Stimulated activated CD4-positive, alpha-beta T cell treated with anti-CD3 and anti-CD28 coated beads, Interleukin-2, amount 100 ng/mL, for 48 hours (primary cell): Measurements from ENCODE around the gene CYP46A1.

ENCODE experiments used
- DNase-seq, 2 donors: peaks; one replicate each; pipeline ENCODE4 v3.0.0-alpha.2; 2020

The CYP46A1 gene

GRCh38 chr14:99732436-99733210 lies 48.5 kb downstream of the CYP46A1 start:
- DNase-seq = no peak

- no peak for DNase-seq
Observed at GRCh38 chr14:99733211-99733539, 49.1 kb downstream of the CYP46A1 start.

- DNase-seq = no peak
Observed at GRCh38 chr14:99733540-99734405, 49.7 kb downstream of the CYP46A1 start.

GRCh38 chr14:99734406-99735051 lies 50.4 kb downstream of the CYP46A1 start:
- no peak for DNase-seq

- no peak for DNase-seq
Observed at GRCh38 chr14:99735189-99736135, 51.4 kb downstream of the CYP46A1 start.

- no peak for DNase-seq
Observed at GRCh38 chr14:99736603-99737371, 52.7 kb downstream of the CYP46A1 start.

- no peak for DNase-seq
Observed at GRCh38 chr14:99737451-99737951, 53.4 kb downstream of the CYP46A1 start.

GRCh38 chr14:99737956-99738667 lies 54.0 kb downstream of the CYP46A1 start:
- DNase-seq = no peak

- DNase-seq = no peak
Observed at GRCh38 chr14:99740411-99740810, 56.3 kb downstream of the CYP46A1 start.

- DNase-seq = no peak
Observed at GRCh38 chr14:99741227-99741976, 57.3 kb downstream of the CYP46A1 start.

GRCh38 chr14:99742074-99742473 lies 58.0 kb downstream of the CYP46A1 start:
- no peak for DNase-seq

GRCh38 chr14:99742509-99743487 lies 58.7 kb downstream of the CYP46A1 start:
- DNase-seq = no peak

- DNase-seq = no peak
Observed at GRCh38 chr14:99744199-99744872, 60.2 kb downstream of the CYP46A1 start.

- DNase-seq = no peak
Observed at GRCh38 chr14:99744873-99745224, 60.8 kb downstream of the CYP46A1 start.

GRCh38 chr14:99745307-99745951 lies 61.3 kb downstream of the CYP46A1 start:
- DNase-seq = no peak

- no peak for DNase-seq
Observed at GRCh38 chr14:99747167-99747566, 63.1 kb downstream of the CYP46A1 start.

GRCh38 chr14:99747582-99748330 lies 63.7 kb downstream of the CYP46A1 start:
- DNase-seq = no peak
